ENCODE measurements around the gene NTM. TPM values are rescaled to one million over a fixed set of nuclear protein-coding genes. Genes with fewer than 3 reads are reported as not detected.

Gene NTM
- total RNA-seq, 1 experiment from 2014 or later, result not detected

- ATAC-seq (no peak), DNase-seq (ENCODE audit: low read depth, low spot score) (no peak)
- no peaks in the 10 kb centered on the region for H4K20me1 ChIP-seq (ENCODE audit: insufficient read depth)
- H3K4me1 ChIP-seq (ENCODE audit: control insufficient read depth in 1 of 2, insufficient read depth in 2 of 2, low read length in 2 of 2), result no peaks in the 10 kb centered on the region
- no peak overlapping the region for H3K4me2 ChIP-seq (ENCODE audit: low read length)
- intact Hi-C loops (cut with micrococcal nuclease), result no loop called here
- no TSS peak for BruUV-seq (replicated peaks)
- no peaks in the 10 kb centered on the region for H3K79me2 ChIP-seq (ENCODE audit: insufficient read depth, low read length)
- H3K27ac ChIP-seq (ENCODE audit: low read depth, low read length), result no peak overlapping the region
- H3K4me3 ChIP-seq (replicated peaks in 1 of 2; ENCODE audit: low read depth in 1 of 2, low read length in 2 of 2), result no peak overlapping the region
- no peak overlapping the region for H3K9ac ChIP-seq (ENCODE audit: low read length)
- no peaks in the 10 kb centered on the region for H3K9me2 ChIP-seq (ENCODE audit: insufficient read depth)
- peaks cover 8 to 26% of the 10 kb centered on the region in 2 experiments; a peak in 2 of 4 replicates for H3K9me3 ChIP-seq (ENCODE audit: control insufficient read depth in 1 of 2, insufficient read depth in 1 of 2, low read depth in 1 of 2, low read length in 2 of 2)
- TF ChIP-seq FOSL1 (IDR thresholded peaks at IDR 0.05; ENCODE audit: low read depth), result no peak
- no peak for TF ChIP-seq CEBPB (IDR thresholded peaks at IDR 0.05; ENCODE audit: low read depth)
- no peak for TF ChIP-seq ZNF274 (IDR thresholded peaks at IDR 0.05; ENCODE audit: low read depth, low read length)
- no peak for TF ChIP-seq SIN3A (IDR thresholded peaks at IDR 0.05; ENCODE audit: low read depth)
- no peak for TF ChIP-seq EZH2phosphoT487 (IDR thresholded peaks at IDR 0.05; ENCODE audit: borderline replicate concordance)
- TF ChIP-seq ZFX (IDR thresholded peaks at IDR 0.05), result no peak
- TF ChIP-seq EGR1 (IDR thresholded peaks at IDR 0.05; ENCODE audit: low read depth), result no peak
- CTCF ChIA-PET, result no interaction called here
- POLR2A ChIA-PET, result no interaction called here
- RAD21 ChIA-PET (ENCODE audit: low non-redundant PET in 1 of 2, low total read pairs in 2 of 2, uncharacterized antibody in 2 of 2, unreplicated experiment in 2 of 2), result no interaction called here
- H2AFZ ChIP-seq (ENCODE audit: low read depth, low read length, poor library complexity, severe bottlenecking), result no peak overlapping the region
- H3K27me3 ChIP-seq (ENCODE audit: insufficient read depth, low read length), result no peaks in the 10 kb centered on the region
- H3K36me3 ChIP-seq (ENCODE audit: control insufficient read depth in 1 of 2, insufficient read depth in 2 of 2, low read length in 2 of 2), result no peaks in the 10 kb centered on the region
Observed at GRCh38 chr11:132039521-132039920, 669.1 kb downstream of the NTM start.

GRCh38 chr11:132042296-132042695 lies 671.9 kb downstream of the NTM start:
- no peaks in the 10 kb centered on the region for H3K36me3 ChIP-seq (ENCODE audit: control insufficient read depth in 1 of 2, insufficient read depth in 2 of 2, low read length in 2 of 2)
- H3K27ac ChIP-seq (ENCODE audit: low read depth, low read length), result no peak overlapping the region
- no peaks in the 10 kb centered on the region for H3K79me2 ChIP-seq (ENCODE audit: insufficient read depth, low read length)
- POLR2A ChIA-PET, result no interaction called here
- RAD21 ChIA-PET (ENCODE audit: low non-redundant PET in 1 of 2, low total read pairs in 2 of 2, uncharacterized antibody in 2 of 2, unreplicated experiment in 2 of 2), result no interaction called here
- DNase-seq (ENCODE audit: low read depth, low spot score) (no peak), ATAC-seq (no peak)
- H3K9me2 ChIP-seq (ENCODE audit: insufficient read depth), result no peaks in the 10 kb centered on the region
- H3K4me2 ChIP-seq (ENCODE audit: low read length), result no peak overlapping the region
- no peak overlapping the region for H3K9ac ChIP-seq (ENCODE audit: low read length)
- H3K9me3 ChIP-seq (ENCODE audit: control insufficient read depth in 1 of 2, insufficient read depth in 1 of 2, low read depth in 1 of 2, low read length in 2 of 2), result peaks cover 5 to 28% of the 10 kb centered on the region in 2 experiments; a peak in 2 of 4 replicates
- TF ChIP-seq POLR2AphosphoS5 (IDR thresholded peaks at IDR 0.05; ENCODE audit: low read depth, low read length), result no peak
- TF ChIP-seq ZBTB33 (IDR thresholded peaks at IDR 0.05; ENCODE audit: extremely low read depth, insufficient replicate concordance, low read length), result no peak
- no peak for TF ChIP-seq ZNF274 (IDR thresholded peaks at IDR 0.05; ENCODE audit: low read depth, low read length)
- TF ChIP-seq CBX3 (IDR thresholded peaks at IDR 0.05; ENCODE audit: low read depth), result no peak
- TF ChIP-seq ZFX (IDR thresholded peaks at IDR 0.05), result no peak
- TF ChIP-seq YY1 (IDR thresholded peaks at IDR 0.05; ENCODE audit: extremely low read depth, insufficient replicate concordance, low read depth, low read length), result no peak
- no peak for TF ChIP-seq SP1 (IDR thresholded peaks at IDR 0.05; ENCODE audit: low read depth)
- TF ChIP-seq EZH2phosphoT487 (IDR thresholded peaks at IDR 0.05; ENCODE audit: borderline replicate concordance), result no peak
- no peak for TF ChIP-seq CEBPB (IDR thresholded peaks at IDR 0.05; ENCODE audit: low read depth)
- TF ChIP-seq POLR2A (IDR thresholded peaks at IDR 0.05; ENCODE audit: borderline replicate concordance, extremely low read depth, insufficient read depth, insufficient read length), result no peak
- TF ChIP-seq, protein P1, sequence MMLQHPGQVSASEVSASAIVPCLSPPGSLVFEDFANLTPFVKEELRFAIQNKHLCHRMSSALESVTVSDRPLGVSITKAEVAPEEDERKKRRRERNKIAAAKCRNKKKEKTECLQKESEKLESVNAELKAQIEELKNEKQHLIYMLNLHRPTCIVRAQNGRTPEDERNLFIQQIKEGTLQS (IDR thresholded peaks at IDR 0.05), result no peak
- intact Hi-C loops (cut with micrococcal nuclease), result no loop called here
- H4K20me1 ChIP-seq (ENCODE audit: insufficient read depth), result no peaks in the 10 kb centered on the region
- no peak overlapping the region for H3K4me3 ChIP-seq (replicated peaks in 1 of 2; ENCODE audit: low read depth in 1 of 2, low read length in 2 of 2)
- H3K27me3 ChIP-seq (ENCODE audit: insufficient read depth, low read length), result no peaks in the 10 kb centered on the region
- H3K4me1 ChIP-seq (ENCODE audit: control insufficient read depth in 1 of 2, insufficient read depth in 2 of 2, low read length in 2 of 2), result no peaks in the 10 kb centered on the region
- BruUV-seq (replicated peaks), result no TSS peak
- CTCF ChIA-PET, result no interaction called here
- no peak overlapping the region for H2AFZ ChIP-seq (ENCODE audit: low read depth, low read length, poor library complexity, severe bottlenecking)

Data from HCT116 (cell line).